OCI-LY3 (cell line): ENCODE data around the gene AIG1.

Source experiments
- H2AFZ ChIP-seq: fragments of 200-600, 300-600 bp; shearing (Covaris generic); 2 replicates; pipeline ENCODE4 v1.6.0; 2014; ENCODE audit warnings: antibody characterized with exemption, low read depth, low read length
- H3K27ac ChIP-seq: fragments of 200-600, 300-600 bp; sonication (generic); 2 replicates; pipeline ENCODE4 v1.5.1; 2014; ENCODE audit warnings: mild to moderate bottlenecking, low read length, moderate library complexity, mixed read lengths
- H3K27me3 ChIP-seq: fragments of 200-600, 300-600 bp; sonication (generic); 2 replicates; pipeline ENCODE4 v1.6.1; 2014; ENCODE audit warnings: low read depth, low read length, mixed read lengths
- H3K36me3 ChIP-seq: fragments of 200-600, 300-600 bp; sonication (generic); replicated peaks from 2 replicates; pipeline ENCODE3; 2014; ENCODE audit warnings: low read depth, low read length, mixed read lengths
- H3K4me1 ChIP-seq: fragments of 300-600, 200-600 bp; sonication (generic); 2 replicates; pipeline ENCODE4 v1.6.1; 2014; ENCODE audit warnings: low read length, mixed read lengths
- H3K4me2 ChIP-seq: fragments of 200-600, 300-600 bp; sonication (generic); 2 replicates; pipeline ENCODE4 v1.6.1; 2014; ENCODE audit warnings: low read length, mixed read lengths
- H3K4me3 ChIP-seq: fragments of 300-600, 200-600 bp; sonication (generic); 2 replicates; pipeline ENCODE4 v1.5.1; 2014; ENCODE audit warnings: antibody characterized with exemption, mild to moderate bottlenecking, low read length, moderate library complexity
- H3K79me2 ChIP-seq: fragments of 300-600, 200-600 bp; shearing (Covaris generic); 2 replicates; pipeline ENCODE4 v1.6.1; 2014; ENCODE audit warnings: mild to moderate bottlenecking, low read length, mixed read lengths
- H3K9ac ChIP-seq: fragments of 300-600, 200-600 bp; shearing (Covaris generic); 2 replicates; pipeline ENCODE4 v1.6.0; 2014; ENCODE audit warnings: mild to moderate bottlenecking, low read length, moderate library complexity
- H3K9me3 ChIP-seq: fragments of 200-600, 300-600 bp; shearing (Covaris generic); 2 replicates; pipeline ENCODE4 v1.6.1; 2014; ENCODE audit warnings: low read length, mixed read lengths; ENCODE audit not compliant: insufficient read depth
- H4K20me1 ChIP-seq: fragments of 200-600, 300-600 bp; sonication (generic); 2 replicates; pipeline ENCODE4 v1.6.1; 2016; ENCODE audit warnings: low read length, mixed read lengths; ENCODE audit not compliant: insufficient read depth
- CTCF ChIP-seq: fragments of 200-600, 300-600 bp; sonication (generic); IDR thresholded peaks from 2 replicates; pipeline ENCODE4 v1.5.1; 2014; ENCODE audit warnings: antibody characterized with exemption, low read length, low read depth
- EZH2phosphoT487 ChIP-seq: fragments of 200-600 bp; shearing (Covaris generic); IDR thresholded peaks from 2 replicates; pipeline ENCODE4 v1.6.1; 2018; ENCODE audit warnings: antibody characterized with exemption, mixed run types, low read depth

Gene AIG1

DNA sequence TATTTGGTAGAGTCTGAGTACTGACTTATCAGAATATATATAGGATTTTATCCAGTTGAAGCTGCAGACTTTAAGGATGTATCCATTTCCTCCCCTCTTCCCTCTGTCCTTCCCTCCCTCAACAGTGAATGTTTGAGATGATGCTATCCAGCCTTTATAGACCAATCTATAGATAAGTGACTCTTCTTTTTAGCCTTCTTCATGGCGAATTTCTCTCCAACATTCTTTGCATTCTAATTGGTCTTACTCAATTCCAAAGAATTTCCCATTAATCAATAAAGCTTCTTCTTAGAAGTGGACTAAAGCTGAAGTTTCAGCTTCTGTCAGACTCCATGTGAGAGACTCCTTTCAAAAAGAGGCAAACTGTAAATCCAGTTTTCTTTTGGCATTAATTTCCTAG is 99.3 kb downstream of the AIG1 start:
- no peak overlapping the region for H3K4me2 ChIP-seq
- no peak overlapping the region for H3K9ac ChIP-seq
- H3K4me3 ChIP-seq = no peak overlapping the region
- H3K36me3 ChIP-seq = no peaks in the 10 kb centered on the region
- H2AFZ ChIP-seq = no peak overlapping the region
- no peak overlapping the region for H3K27ac ChIP-seq
- H3K79me2 ChIP-seq = no peaks in the 10 kb centered on the region
- H3K27me3 ChIP-seq = no peaks in the 10 kb centered on the region
- no peaks in the 10 kb centered on the region for H3K9me3 ChIP-seq
- no peaks in the 10 kb centered on the region for H3K4me1 ChIP-seq
- TF ChIP-seq EZH2phosphoT487 = no peak
- no peak for TF ChIP-seq CTCF
- H4K20me1 ChIP-seq = no peaks in the 10 kb centered on the region

DNA sequence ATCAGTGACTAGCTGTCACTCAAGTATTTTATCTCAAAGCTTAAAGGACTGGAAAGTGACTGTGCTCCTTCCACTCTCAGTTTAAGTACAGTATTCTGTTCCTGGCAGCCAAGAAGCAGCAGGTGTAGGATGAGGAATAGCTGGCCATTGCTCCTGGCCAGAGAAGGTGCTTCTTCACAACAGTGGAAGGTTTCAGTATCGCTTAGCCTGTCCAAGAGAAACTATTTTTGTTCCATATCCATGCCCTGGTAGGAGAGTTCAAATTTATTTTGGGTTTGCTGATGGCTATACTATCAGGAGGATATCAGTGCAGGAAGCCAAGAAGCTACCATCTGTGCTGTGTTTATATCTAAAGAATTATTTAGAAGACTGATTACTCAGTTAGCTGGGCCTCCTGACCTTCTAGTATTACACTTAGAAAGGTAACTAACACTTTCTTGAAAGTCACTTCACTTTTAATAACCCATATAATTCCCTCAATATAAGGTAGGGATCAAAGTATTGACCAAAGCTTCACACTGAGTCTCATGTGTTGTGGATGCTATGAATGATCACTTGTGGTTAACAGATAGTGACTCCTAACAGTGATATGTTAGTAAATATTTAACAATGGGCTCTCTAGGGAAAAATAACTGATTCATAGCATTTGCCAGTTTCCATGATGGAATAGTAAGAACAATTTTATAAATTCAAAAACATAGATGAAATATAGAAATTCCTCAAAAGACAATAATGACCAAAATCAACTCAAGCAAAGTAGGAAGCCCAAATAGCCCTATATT is 99.9 kb downstream of the AIG1 start:
- Histone ChIP-seq H3K27me3 (no peaks in the 10 kb centered on the region), H4K20me1 (no peaks in the 10 kb centered on the region), H3K79me2 (no peaks in the 10 kb centered on the region), H3K4me3 (no peak overlapping the region), H3K9ac (no peak overlapping the region), H3K4me1 (no peaks in the 10 kb centered on the region), H3K27ac (no peak overlapping the region), H3K4me2 (no peak overlapping the region), H3K9me3 (no peaks in the 10 kb centered on the region), H2AFZ (no peak overlapping the region), H3K36me3 (no peaks in the 10 kb centered on the region)
- TF ChIP-seq CTCF (no peak), EZH2phosphoT487 (no peak)

DNA sequence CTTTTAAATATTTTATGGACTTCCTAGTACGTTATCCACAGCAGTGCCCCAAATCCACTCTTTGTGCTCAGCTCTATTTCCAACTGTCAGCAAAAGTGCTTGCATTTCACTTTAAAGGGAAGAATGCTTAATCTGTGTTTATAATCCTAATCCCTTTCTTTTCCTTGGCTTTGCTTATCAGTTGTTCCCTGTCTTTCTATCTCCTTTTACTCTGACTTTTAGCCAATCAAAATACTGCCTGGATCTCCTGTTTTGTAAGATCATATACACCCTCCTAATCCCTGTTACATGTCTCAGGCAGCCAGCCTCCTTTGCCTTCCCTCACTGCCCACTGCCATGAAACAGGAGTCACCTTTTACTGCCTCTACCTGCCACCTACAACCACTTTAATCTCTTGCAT is 102.9 kb downstream of the AIG1 start:
- Histone ChIP-seq H2AFZ (no peak overlapping the region), H3K79me2 (no peaks in the 10 kb centered on the region), H3K27me3 (no peaks in the 10 kb centered on the region), H3K4me3 (no peak overlapping the region), H3K9me3 (no peaks in the 10 kb centered on the region), H3K9ac (no peak overlapping the region), H3K4me2 (no peak overlapping the region), H4K20me1 (no peaks in the 10 kb centered on the region), H3K36me3 (no peaks in the 10 kb centered on the region), H3K4me1 (no peaks in the 10 kb centered on the region), H3K27ac (no peak overlapping the region)
- TF ChIP-seq EZH2phosphoT487 (no peak), CTCF (no peak)

GRCh38 chr6:143164565-143165105 is 103.9 kb downstream of the AIG1 start:
- no peaks in the 10 kb centered on the region for H3K9me3 ChIP-seq
- no peaks in the 10 kb centered on the region for H3K27me3 ChIP-seq
- no peak overlapping the region for H2AFZ ChIP-seq
- no peak overlapping the region for H3K27ac ChIP-seq
- no peaks in the 10 kb centered on the region for H4K20me1 ChIP-seq
- H3K4me3 ChIP-seq = no peak overlapping the region
- TF ChIP-seq CTCF (no peak), EZH2phosphoT487 (no peak)
- no peak overlapping the region for H3K4me2 ChIP-seq
- H3K9ac ChIP-seq = no peak overlapping the region
- H3K4me1 ChIP-seq = no peaks in the 10 kb centered on the region
- H3K79me2 ChIP-seq = no peaks in the 10 kb centered on the region
- H3K36me3 ChIP-seq = no peaks in the 10 kb centered on the region
